ENCODE results near the gene LMAN2.
"Not testable (repeated sequence)": the region's sequence is repeated elsewhere in the genome, so short reads cannot be mapped to it uniquely, and the experiment has no call there.

The LMAN2 gene

GRCh38 chr5:177378884-177379883, 27.7 kb upstream of the LMAN2 start:
- peak in 3 of 4 experiments; percentile 28 to 40 (median 31) for DNase-seq

- no peak for DNase-seq
Observed at GRCh38 chr5:177377851-177378776, 26.6 kb upstream of the LMAN2 start.

- DNase-seq = no peak
Observed at GRCh38 chr5:177376107-177376506, 24.6 kb upstream of the LMAN2 start.

- not testable (repeated sequence) for DNase-seq
Observed at GRCh38 chr5:177375516-177375915, 24.0 kb upstream of the LMAN2 start.

GRCh38 chr5:177374211-177374610, 22.7 kb upstream of the LMAN2 start:
- no peak for DNase-seq

GRCh38 chr5:177373806-177374205, 22.3 kb upstream of the LMAN2 start:
- no peak for DNase-seq

- no peak for DNase-seq
Observed at GRCh38 chr5:177372910-177373309, 21.4 kb upstream of the LMAN2 start.

- DNase-seq = peak in 3 of 4 experiments; percentile 27 to 46 (median 39)
Observed at GRCh38 chr5:177372034-177372896, 20.8 kb upstream of the LMAN2 start.

- no peak for DNase-seq
Observed at GRCh38 chr5:177371120-177372033, 19.9 kb upstream of the LMAN2 start.

- DNase-seq = peak; percentile 60 to 80 (median 74)
Observed at GRCh38 chr5:177370488-177371119, 19.1 kb upstream of the LMAN2 start.

GRCh38 chr5:177369645-177370440, 18.4 kb upstream of the LMAN2 start:
- no peak for DNase-seq

- peak in 3 of 4 experiments; percentile 48 to 62 (median 60) for DNase-seq
Observed at GRCh38 chr5:177368869-177369644, 17.6 kb upstream of the LMAN2 start.

- DNase-seq = no peak
Observed at GRCh38 chr5:177367981-177368868, 16.8 kb upstream of the LMAN2 start.

GRCh38 chr5:177367323-177367848, 15.9 kb upstream of the LMAN2 start:
- no peak for DNase-seq

GRCh38 chr5:177366528-177367322, 15.3 kb upstream of the LMAN2 start:
- no peak for DNase-seq

GRCh38 chr5:177365845-177366527, 14.5 kb upstream of the LMAN2 start:
- DNase-seq = no peak

All from suppressor macrophage (primary cell).